Activated CD4-positive, alpha-beta T cell treated with anti-CD3 and anti-CD28 coated beads, Interleukin-2, amount 10 ng/mL, durations not matched to agents 7 days and 5 days (primary cell): ENCODE results near the gene DDRGK1. TPM values are rescaled to one million over a fixed set of nuclear protein-coding genes. Genes with fewer than 3 reads are reported as not detected.
A peak's percentile ranks its signal among the peaks of the same experiment; 100 is the strongest.
"Not testable (repeated sequence)": the region's sequence is repeated elsewhere in the genome, so short reads cannot be mapped to it uniquely, and the experiment has no call there.

Experiments used
- CTCF ChIA-PET: fragments of 350-600 bp; sonication (Branson Sonifier 250); formaldehyde crosslinking; loops from one replicate; lab custom pipeline; 2021; ENCODE audit warnings: antibody characterized with exemption; lab: Charles Lee
- POLR2A ChIA-PET: fragments of 350-600 bp; sonication (Branson Sonifier 250); formaldehyde crosslinking; loops from one replicate; lab custom pipeline; 2021; ENCODE audit warnings: antibody characterized with exemption; lab: Charles Lee
- DNase-seq: peaks from one replicate; pipeline ENCODE4 v3.0.0-alpha.2; 2020
- H3K27ac Mint-ChIP-seq: one replicate; pipeline ENCODE4 v1.8.0; 2021; ENCODE audit warnings: mild to moderate bottlenecking, moderate library complexity, mixed read lengths
- H3K27me3 Mint-ChIP-seq: one replicate; pipeline ENCODE4 v1.8.0; 2021; ENCODE audit warnings: mixed read lengths
- H3K36me3 Mint-ChIP-seq: one replicate; pipeline ENCODE4 v1.8.0; 2021; ENCODE audit warnings: low read depth, mixed read lengths
- H3K4me1 Mint-ChIP-seq: one replicate; pipeline ENCODE4 v1.8.0; 2021; ENCODE audit warnings: mixed read lengths
- H3K4me3 Mint-ChIP-seq: one replicate; pipeline ENCODE4 v1.8.0; 2021; ENCODE audit warnings: mild to moderate bottlenecking, moderate library complexity, mixed read lengths
- H3K9me3 Mint-ChIP-seq: one replicate; pipeline ENCODE4 v1.8.0; 2021; ENCODE audit warnings: mixed read lengths
- total RNA-seq, 2 experiments: library from RNA; stranded (reverse); gene quantifications; one replicate each; pipeline ENCODE4 v1.2.3, GENCODE V29; 2021

The DDRGK1 gene
- total RNA-seq, 2 experiments from 2014 or later, result 46.5 to 58.9 TPM

GRCh38 chr20:3183896-3184612 is 20.4 kb downstream of the DDRGK1 start:
- Mint-ChIP-seq H3K9me3 (no peaks in the 10 kb centered on the region), H3K36me3 (peaks cover 5% of the 10 kb centered on the region), H3K4me3 (no peak overlapping the region), H3K27ac (no peak overlapping the region), H3K27me3 (no peaks in the 10 kb centered on the region), H3K4me1 (no peaks in the 10 kb centered on the region)
- DNase-seq, result no peak
- CTCF ChIA-PET, result interaction anchor here (0.6 to 1.2 kb wide), 2 partner anchors 20 to 31 kb away, joined by 3 to 4 read pairs; no protein-coding TSS in a partner anchor
- POLR2A ChIA-PET, result no interaction called here

- H3K4me3 Mint-ChIP-seq, H3K27ac Mint-ChIP-seq, H3K36me3 Mint-ChIP-seq, H3K4me1 Mint-ChIP-seq, DNase-seq, H3K27me3 Mint-ChIP-seq, H3K9me3 Mint-ChIP-seq, POLR2A ChIA-PET: not testable (repeated sequence)
- CTCF ChIA-PET, result interaction anchor here (0.7 kb wide), 1 partner anchor 337 kb away, joined by 4 read pairs; no protein-coding TSS in a partner anchor
These were observed 22.1 kb downstream of the DDRGK1 start for GRCh38 chr20:3182429-3182828.

- no peak for DNase-seq
- Mint-ChIP-seq H3K9me3 (no peaks in the 10 kb centered on the region), H3K27me3 (no peaks in the 10 kb centered on the region), H3K4me1 (no peaks in the 10 kb centered on the region), H3K4me3 (no peak overlapping the region), H3K27ac (no peak overlapping the region), H3K36me3 (peaks cover 2% of the 10 kb centered on the region)
- ChIA-PET CTCF (no interaction called here), POLR2A (no interaction called here)
These were observed 23.2 kb downstream of the DDRGK1 start for GRCh38 chr20:3181270-3181669.

GRCh38 chr20:3180319-3180718 is 24.2 kb downstream of the DDRGK1 start:
- no peaks in the 10 kb centered on the region for H3K4me1 Mint-ChIP-seq
- H3K27me3 Mint-ChIP-seq, result peaks cover 6% of the 10 kb centered on the region
- DNase-seq, result no peak
- CTCF ChIA-PET, result no interaction called here
- H3K9me3 Mint-ChIP-seq, result no peaks in the 10 kb centered on the region
- no peak overlapping the region for H3K27ac Mint-ChIP-seq
- peaks cover 4% of the 10 kb centered on the region for H3K36me3 Mint-ChIP-seq
- POLR2A ChIA-PET, result no interaction called here
- H3K4me3 Mint-ChIP-seq, result no peak overlapping the region

- H3K9me3 Mint-ChIP-seq, result no peaks in the 10 kb centered on the region
- H3K27me3 Mint-ChIP-seq, result peaks cover 21% of the 10 kb centered on the region
- H3K27ac Mint-ChIP-seq, result no peak overlapping the region
- ChIA-PET CTCF (no interaction called here), POLR2A (no interaction called here)
- DNase-seq, result no peak
- peaks cover 4% of the 10 kb centered on the region for H3K36me3 Mint-ChIP-seq
- no peak overlapping the region for H3K4me3 Mint-ChIP-seq
- H3K4me1 Mint-ChIP-seq, result peaks cover 13% of the 10 kb centered on the region
These were observed 26.6 kb downstream of the DDRGK1 start for GRCh38 chr20:3177746-3178485.

- H3K4me3 Mint-ChIP-seq, result no peak overlapping the region
- peaks cover 43% of the 10 kb centered on the region for H3K27me3 Mint-ChIP-seq
- H3K36me3 Mint-ChIP-seq, result peaks cover 4% of the 10 kb centered on the region
- POLR2A ChIA-PET, result no interaction called here
- peaks cover 15% of the 10 kb centered on the region for H3K4me1 Mint-ChIP-seq
- no peak for DNase-seq
- no peaks in the 10 kb centered on the region for H3K9me3 Mint-ChIP-seq
- H3K27ac Mint-ChIP-seq, result no peak overlapping the region
- CTCF ChIA-PET, result no interaction called here
These were observed 29.2 kb downstream of the DDRGK1 start for GRCh38 chr20:3175270-3175669.

- no peaks in the 10 kb centered on the region for H3K9me3 Mint-ChIP-seq
- H3K36me3 Mint-ChIP-seq, result peaks cover 4% of the 10 kb centered on the region
- peak overlapping the region; percentile 79 for H3K4me3 Mint-ChIP-seq
- peaks cover 46% of the 10 kb centered on the region for H3K27me3 Mint-ChIP-seq
- no peak for DNase-seq
- H3K4me1 Mint-ChIP-seq, result peaks cover 15% of the 10 kb centered on the region
- ChIA-PET CTCF (no interaction called here), POLR2A (no interaction called here)
- H3K27ac Mint-ChIP-seq, result no peak overlapping the region
These were observed 29.8 kb downstream of the DDRGK1 start for GRCh38 chr20:3174442-3175261.

GRCh38 chr20:3173610-3174441 is 30.7 kb downstream of the DDRGK1 start:
- ChIA-PET POLR2A (no interaction called here), CTCF (interaction anchor here (1.5 kb wide), 1 partner anchor 11 kb away, joined by 3 read pairs; no protein-coding TSS in a partner anchor)
- Mint-ChIP-seq H3K36me3 (peaks cover 4% of the 10 kb centered on the region), H3K27ac (no peak overlapping the region), H3K4me3 (peak overlapping the region; percentile 79), H3K27me3 (peaks cover 52% of the 10 kb centered on the region), H3K4me1 (peaks cover 15% of the 10 kb centered on the region), H3K9me3 (no peaks in the 10 kb centered on the region)
- peak; percentile 90 for DNase-seq

GRCh38 chr20:3172933-3173609 is 31.4 kb downstream of the DDRGK1 start, which contains the start of gene LZTS3:
LZTS3 (minus strand) TSS chr20:3173549; CDS start chr20:3167163, 6,386 bp downstream.
- no peaks in the 10 kb centered on the region for H3K9me3 Mint-ChIP-seq
- peaks cover 58% of the 10 kb centered on the region for H3K27me3 Mint-ChIP-seq
- ChIA-PET POLR2A (no interaction called here), CTCF (interaction anchor here (0.9 to 2.1 kb wide), 6 partner anchors 9 to 37 kb away, joined by 3 to 8 read pairs (median 4); partner anchors contain the start of genes FASTKD5, ITPA and UBOX5)
- peaks cover 4% of the 10 kb centered on the region for H3K36me3 Mint-ChIP-seq
- peak within 1 kb of the TSS; percentile 79 for H3K4me3 Mint-ChIP-seq
- no peak within 1 kb of the TSS for H3K27ac Mint-ChIP-seq
- peak; percentile 79 for DNase-seq
- H3K4me1 Mint-ChIP-seq, result peaks cover 19% of the 10 kb centered on the region

- ChIA-PET CTCF (interaction anchor here (0.9 to 2.1 kb wide), 7 partner anchors 9 to 52 kb away, joined by 3 to 8 read pairs (median 3); partner anchors contain the start of genes FASTKD5, ITPA and UBOX5), POLR2A (no interaction called here)
- H3K4me3 Mint-ChIP-seq, result peak overlapping the region; percentile 74
- no peak for DNase-seq
- no peaks in the 10 kb centered on the region for H3K9me3 Mint-ChIP-seq
- H3K4me1 Mint-ChIP-seq, result peaks cover 19% of the 10 kb centered on the region
- no peak overlapping the region for H3K27ac Mint-ChIP-seq
- H3K27me3 Mint-ChIP-seq, result peaks cover 60% of the 10 kb centered on the region
- peaks cover 4% of the 10 kb centered on the region for H3K36me3 Mint-ChIP-seq
These were observed 32.2 kb downstream of the DDRGK1 start for GRCh38 chr20:3172126-3172932.
